Activated CD4-positive, alpha-beta T cell treated with anti-CD3 and anti-CD28 coated beads, Interleukin-2, amount 50 U/mL, for 16 hours (primary cell): ENCODE data around the gene DDX24.
A peak's percentile ranks its signal among the peaks of the same experiment; 100 is the strongest.

Experiments
- DNase-seq: peaks from one replicate; pipeline ENCODE4 v3.0.0-alpha.2; 2020

The DDX24 gene

DNA sequence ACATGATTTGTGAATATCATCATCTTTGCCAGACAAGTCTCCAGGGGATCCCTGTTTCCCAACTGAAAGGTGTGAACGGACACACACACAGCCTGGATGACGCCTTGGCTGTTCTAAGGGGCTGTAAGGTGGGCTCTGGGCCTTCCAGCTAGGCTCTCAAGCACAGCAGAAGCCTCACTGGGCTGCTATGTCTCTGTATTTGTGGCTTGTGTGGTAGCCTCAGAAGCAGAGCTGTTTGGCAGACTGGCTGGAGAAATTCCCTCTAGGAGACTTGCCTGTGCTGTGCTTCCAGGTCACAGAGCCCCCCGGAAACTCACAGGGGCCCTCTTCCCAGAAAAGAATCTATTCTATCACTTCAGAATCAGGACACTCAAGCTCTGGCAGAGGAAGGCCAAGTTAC is 33.4 kb downstream of the DDX24 start:
- DNase-seq = no peak

- DNase-seq = no peak
Measured at GRCh38 chr14:94046696-94047250, 34.2 kb downstream of the DDX24 start.

DNA sequence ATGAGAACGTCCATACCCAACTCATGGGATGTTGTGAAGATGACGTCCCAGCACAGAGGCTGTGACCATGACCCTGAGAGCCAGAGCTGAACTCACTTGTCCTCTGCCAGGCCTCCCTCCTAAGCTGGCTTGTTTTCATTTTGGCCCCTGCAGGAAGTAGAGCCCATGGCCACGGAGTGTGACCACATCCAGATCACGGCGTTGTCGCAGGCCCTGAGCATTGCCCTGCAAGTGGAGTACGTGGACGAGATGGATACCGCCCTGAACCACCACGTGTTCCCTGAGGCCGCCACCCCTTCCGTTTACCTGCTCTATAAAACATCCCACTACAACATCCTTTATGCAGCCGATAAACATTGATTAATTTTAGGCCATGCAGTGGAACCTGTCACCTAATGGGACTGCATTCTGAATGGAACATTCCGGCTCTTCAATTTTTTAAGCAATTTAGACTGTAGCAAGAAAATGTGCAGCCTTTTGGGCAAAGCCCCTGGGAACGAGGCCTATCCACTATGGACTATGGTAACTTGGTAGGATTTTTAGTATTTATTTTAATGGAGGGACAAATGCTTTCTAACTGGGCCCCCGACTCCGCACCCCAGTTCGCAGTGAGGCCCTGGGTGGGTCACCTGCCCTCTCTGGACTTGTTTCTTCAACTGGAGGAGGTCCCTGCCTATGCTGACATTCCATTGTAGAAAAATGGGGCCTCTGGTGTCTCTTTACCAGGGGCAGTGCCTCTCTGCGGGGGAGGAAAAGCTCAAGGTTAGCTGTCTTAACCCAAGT is 35.2 kb downstream of the DDX24 start:
- DNase-seq = no peak

- DNase-seq = no peak
Measured at GRCh38 chr14:94045101-94045500, 35.9 kb downstream of the DDX24 start.

- no peak for DNase-seq
Measured at GRCh38 chr14:94044476-94045091, 36.4 kb downstream of the DDX24 start.

GRCh38 chr14:94043756-94044475 is 37.1 kb downstream of the DDX24 start:
- DNase-seq = no peak

DNA sequence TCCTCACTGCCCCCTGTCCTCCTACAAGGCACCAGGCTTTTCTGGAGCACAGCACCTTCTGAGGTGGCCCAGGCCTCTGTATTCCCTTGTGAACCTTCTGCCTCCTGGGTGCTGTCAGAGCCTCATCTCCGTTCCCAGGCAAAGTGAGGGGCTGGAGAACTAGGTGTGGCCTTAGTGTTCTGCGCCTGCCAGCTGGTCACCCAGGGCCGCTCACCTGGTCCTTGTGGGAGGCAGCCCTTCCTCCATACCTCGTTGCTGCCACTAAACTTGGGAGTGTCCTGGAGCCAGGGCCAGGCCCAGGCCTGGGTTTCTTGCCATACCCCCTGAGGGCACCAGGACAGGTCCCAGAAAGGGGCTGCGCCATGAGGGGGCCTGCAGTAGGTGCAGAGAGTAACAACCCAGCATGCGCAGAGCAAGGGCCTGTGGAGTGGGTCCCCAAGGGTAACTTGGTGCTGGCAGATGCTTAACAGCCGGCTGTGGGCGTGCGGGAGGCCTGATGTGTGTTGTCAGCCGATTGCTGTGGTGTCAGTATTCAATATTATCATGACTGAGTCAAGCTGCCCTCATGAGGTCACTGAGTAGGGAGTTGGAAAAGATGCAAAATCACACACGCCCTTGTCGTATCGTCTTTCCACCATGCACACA is 37.8 kb downstream of the DDX24 start:
- DNase-seq = no peak

DNA sequence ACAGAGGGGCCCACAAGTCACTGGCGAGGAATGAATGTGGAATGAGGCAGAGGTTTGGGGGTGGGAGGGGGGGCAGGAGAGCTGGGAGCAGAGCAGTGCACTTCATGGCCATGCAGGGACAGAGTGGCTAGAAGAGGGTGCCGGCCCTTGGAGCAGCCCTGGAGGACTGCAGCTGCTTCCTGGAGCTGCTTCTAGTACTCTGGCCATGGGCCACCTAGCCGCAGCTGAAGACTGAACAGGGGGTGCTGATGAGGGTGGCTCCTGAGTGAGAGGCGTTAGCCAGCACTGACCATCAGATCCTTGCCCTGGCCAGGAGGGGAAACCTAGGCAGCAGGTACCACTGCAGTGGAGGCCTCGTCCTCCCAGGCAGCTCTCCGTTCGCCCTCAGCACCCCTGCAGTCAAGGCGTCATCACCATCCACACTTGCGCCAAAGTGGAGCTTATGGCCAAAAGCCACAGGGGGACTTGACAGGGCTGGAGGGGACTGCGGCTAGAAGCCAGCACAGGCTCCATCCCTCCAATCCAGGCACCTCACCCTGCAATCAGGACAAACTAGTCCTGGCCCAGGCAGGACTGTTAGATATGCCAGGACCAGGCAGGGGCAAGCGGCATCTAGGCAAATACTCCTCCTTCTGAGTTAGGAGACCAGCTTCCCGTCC is 38.4 kb downstream of the DDX24 start:
- no peak for DNase-seq

- DNase-seq = no peak
Measured at GRCh38 chr14:94041551-94042346, 39.3 kb downstream of the DDX24 start.

GRCh38 chr14:94040796-94041195 is 40.2 kb downstream of the DDX24 start:
- DNase-seq = no peak

- no peak for DNase-seq
Measured at GRCh38 chr14:94040247-94040646, 40.8 kb downstream of the DDX24 start.

DNA sequence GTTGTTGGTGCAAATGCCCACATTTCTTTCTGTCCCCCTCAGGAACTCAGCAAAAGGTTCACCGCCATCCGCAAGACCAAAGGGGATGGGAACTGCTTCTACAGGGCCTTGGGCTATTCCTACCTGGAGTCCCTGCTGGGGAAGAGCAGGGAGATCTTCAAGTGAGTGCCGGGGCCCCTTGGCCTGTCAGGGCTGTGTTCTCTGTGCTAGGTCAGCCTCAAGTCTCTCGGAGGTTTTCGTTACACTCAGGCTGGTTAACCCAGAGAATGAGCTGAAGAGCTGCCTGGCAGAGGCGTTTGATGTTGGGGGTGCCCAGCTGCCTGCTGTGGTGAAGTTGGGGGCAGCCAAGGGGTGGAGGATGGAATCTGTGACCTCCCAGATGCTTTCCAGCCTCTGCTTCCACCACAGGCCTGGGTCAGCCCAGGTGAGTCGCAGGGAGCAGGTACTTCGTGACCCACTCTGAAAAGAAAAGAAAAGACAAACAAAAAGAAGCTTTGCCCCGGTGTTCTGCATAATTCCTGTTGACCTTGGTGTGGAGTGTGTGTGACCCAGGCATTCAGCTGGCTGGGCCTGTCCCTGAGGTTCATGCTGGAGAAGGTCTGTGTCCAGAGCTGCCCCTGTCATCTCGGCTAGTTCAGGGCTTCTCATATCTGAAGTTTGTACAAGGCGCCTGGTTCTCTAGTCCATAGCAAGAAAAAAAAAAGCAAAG is 41.9 kb downstream of the DDX24 start:
- DNase-seq = no peak

DNA sequence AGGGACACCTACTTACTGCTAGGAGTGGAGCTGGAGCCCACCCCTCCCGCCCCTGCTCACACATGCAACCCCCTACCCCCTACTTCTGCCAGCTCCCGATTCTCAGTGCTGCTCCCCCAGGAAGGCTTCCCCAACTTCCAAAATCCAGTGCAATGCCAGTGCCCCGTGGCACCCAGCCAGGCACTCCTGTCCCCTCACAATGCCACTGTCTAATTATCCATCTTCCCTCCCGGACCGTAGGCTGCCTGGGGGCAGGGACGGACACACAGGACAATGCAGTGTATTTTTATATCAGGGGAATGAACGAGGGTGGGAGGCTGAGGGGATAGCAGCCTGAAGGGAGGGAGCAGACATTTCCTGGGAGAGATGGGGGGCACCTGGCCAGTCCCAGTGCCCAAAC is 42.5 kb downstream of the DDX24 start:
- no peak for DNase-seq

- DNase-seq = no peak
Measured at GRCh38 chr14:94037954-94038353, 43.0 kb downstream of the DDX24 start.

GRCh38 chr14:94036313-94037167 is 44.5 kb downstream of the DDX24 start:
- DNase-seq = peak; percentile 82

DNA sequence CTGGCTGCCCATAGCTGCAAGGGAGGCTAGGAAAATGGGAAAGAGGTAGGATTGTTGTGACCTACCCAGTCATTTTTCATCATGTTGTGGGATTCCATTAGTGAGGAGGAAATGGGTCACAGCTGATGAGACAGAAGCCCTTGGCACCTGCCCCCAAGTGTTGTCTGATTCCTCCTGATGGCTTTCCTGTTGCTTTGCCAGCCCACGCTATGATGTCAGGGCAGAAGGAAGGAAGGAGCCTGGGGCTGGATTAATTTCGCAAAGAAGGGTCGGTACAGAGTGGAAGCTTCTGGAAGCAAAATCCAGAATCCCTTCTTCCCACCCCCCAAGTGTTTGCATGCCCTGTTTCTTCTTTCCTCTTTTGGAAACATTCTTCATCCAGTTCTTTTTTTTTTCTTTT is 46.1 kb downstream of the DDX24 start:
- no peak for DNase-seq

DNA sequence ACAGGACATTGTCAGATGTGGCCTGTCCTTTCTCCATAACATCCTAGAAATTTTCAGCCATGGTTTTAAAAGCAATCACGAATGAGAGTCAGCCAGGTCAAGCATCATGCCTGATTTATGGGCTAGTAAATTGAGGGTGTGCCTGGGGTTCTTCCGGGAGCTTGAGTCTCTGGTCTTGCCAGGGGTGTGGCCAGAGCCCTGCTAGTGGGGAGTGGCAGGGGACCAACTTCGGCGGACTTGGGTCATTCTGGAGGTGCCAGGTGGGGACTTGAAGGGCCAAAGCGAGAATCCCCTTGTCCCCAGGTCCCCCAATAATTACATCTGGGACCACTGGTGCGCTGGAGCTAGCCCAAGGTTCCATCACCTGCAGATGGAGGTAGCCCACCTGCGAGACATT is 49.1 kb downstream of the DDX24 start:
- no peak for DNase-seq

- no peak for DNase-seq
Measured at GRCh38 chr14:94031161-94031882, 49.7 kb downstream of the DDX24 start.

DNA sequence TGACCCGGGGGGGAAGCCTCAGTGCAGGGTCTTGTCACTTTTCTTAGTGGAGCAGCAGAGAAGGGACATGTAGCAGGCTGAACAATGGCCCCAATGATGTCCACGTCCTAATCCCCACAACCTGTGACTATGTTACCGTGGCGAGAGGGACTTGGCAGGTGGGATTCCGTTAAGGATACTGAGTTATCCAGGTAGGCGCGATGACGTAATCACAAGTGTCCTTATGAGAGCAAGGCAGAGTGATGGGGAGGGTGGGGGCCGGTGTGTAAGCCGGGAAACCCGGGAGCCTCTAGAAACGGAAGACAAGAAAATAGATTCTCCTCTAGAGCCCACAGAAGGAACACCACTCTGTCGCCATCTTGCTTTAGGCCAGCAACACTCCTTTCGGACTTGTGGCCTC is 50.4 kb downstream of the DDX24 start:
- DNase-seq = no peak
